ENCODE results near the gene MAD1L1. TPM values are rescaled to one million over a fixed set of nuclear protein-coding genes. Genes with fewer than 3 reads are reported as not detected.
A peak's percentile ranks its signal among the peaks of the same experiment; 100 is the strongest.

MAD1L1 gene
- total and polyA plus RNA-seq, 2 of the 13 experiments (the other 11 are each of a cell fraction or from before 2014, with no cell fraction given) = 17.4 to 64.7 TPM

GRCh38 chr7:2033586-2034135, 199.1 kb downstream of the MAD1L1 start:
- DNase-seq (ENCODE audit: low spot score) = no peak
- no peak for FAIRE-seq

GRCh38 chr7:2032876-2033407, 199.8 kb downstream of the MAD1L1 start:
- FAIRE-seq = no peak
- no peak for DNase-seq (ENCODE audit: low spot score)
- POLR2A ChIA-PET = no interaction called here
- Histone ChIP-seq H3K9me3 (ENCODE audit: low read length) (peaks cover 16% of the 10 kb centered on the region), H3K79me2 (ENCODE audit: insufficient read depth, low read length) (no peaks in the 10 kb centered on the region), H4K20me1 (ENCODE audit: insufficient read depth, low read length) (no peaks in the 10 kb centered on the region), H3K4me3 (replicated peaks in 1 of 3; ENCODE audit: insufficient read depth in 1 of 3, low read depth in 2 of 3, low read length in 3 of 3) (no peak overlapping the region), H3K4me1 (ENCODE audit: insufficient read depth, low read length) (peaks cover 19% of the 10 kb centered on the region), H3K9ac (ENCODE audit: insufficient read depth, low read depth, low read length) (no peak overlapping the region), H3K4me2 (ENCODE audit: low read depth, low read length) (no peak overlapping the region), H3K27me3 (ENCODE audit: control insufficient read depth in 1 of 2, insufficient read depth in 2 of 2, low read length in 2 of 2) (no peaks in the 10 kb centered on the region), H2AFZ (ENCODE audit: low read length) (no peak overlapping the region), H3K36me3 (replicated peaks in 1 of 2; ENCODE audit: control insufficient read depth in 1 of 2, insufficient read depth in 2 of 2, low read length in 2 of 2) (no peaks in the 10 kb centered on the region), H3K27ac (ENCODE audit: extremely low read length, insufficient read depth, low read length) (no peak overlapping the region)
- CTCF ChIA-PET (ENCODE audit: low intra/inter-chr PET ratio, low total read pairs) = no interaction called here
- ATAC-seq = no peak
- WGBS (ENCODE audit: low lambda C conversion rate) = 98% methylated on average over 14 of the region's 19 CpGs
- in situ Hi-C loops (cut with HindIII; ENCODE audit: extremely low pct_ligation_motif_present, low pct_unique_long_range_greater_than_20kb) = no loop called here
- no TSS peak for BruUV-seq (replicated peaks)
- intact Hi-C loops (cut with micrococcal nuclease; ENCODE audit: unreplicated experiment) = no loop called here
- TF ChIP-seq ZNF234 (CRISPR knock-in tag; conservative IDR thresholded peaks at IDR 0.05) (no peak), KDM4B (CRISPR knock-in tag; IDR thresholded peaks at IDR 0.05) (no peak), ZNF7 (CRISPR knock-in tag; IDR thresholded peaks at IDR 0.05) (no peak), NFE2L1 (CRISPR knock-in tag; IDR thresholded peaks at IDR 0.05; ENCODE audit: borderline replicate concordance) (no peak), NR2F1 (CRISPR knock-in tag; IDR thresholded peaks at IDR 0.05) (no peak), PAXIP1 (CRISPR knock-in tag; conservative IDR thresholded peaks at IDR 0.05) (no peak), ZNF431 (CRISPR knock-in tag; IDR thresholded peaks at IDR 0.05; ENCODE audit: borderline replicate concordance, low read depth) (no peak), ZSCAN22 (CRISPR knock-in tag; IDR thresholded peaks at IDR 0.05) (no peak), CBX2 (IDR thresholded peaks at IDR 0.05; ENCODE audit: low read depth, low read length) (no peak), CBX2 (CRISPR knock-in tag; IDR thresholded peaks at IDR 0.05; ENCODE audit: low read depth) (no peak), MATR3 (CRISPR knock-in tag; IDR thresholded peaks at IDR 0.05) (no peak)

More at GRCh38 chr7:2033586-2034135, 199.1 kb downstream of the MAD1L1 start:
- Histone ChIP-seq H3K79me2 (ENCODE audit: insufficient read depth, low read length) (no peaks in the 10 kb centered on the region), H2AFZ (ENCODE audit: low read length) (no peak overlapping the region), H3K9me3 (ENCODE audit: low read length) (peaks cover 11% of the 10 kb centered on the region), H3K4me2 (ENCODE audit: low read depth, low read length) (no peak overlapping the region), H3K27ac (ENCODE audit: extremely low read length, insufficient read depth, low read length) (no peak overlapping the region), H3K4me1 (ENCODE audit: insufficient read depth, low read length) (peaks cover 15% of the 10 kb centered on the region), H3K9ac (ENCODE audit: insufficient read depth, low read depth, low read length) (no peak overlapping the region), H4K20me1 (ENCODE audit: insufficient read depth, low read length) (no peaks in the 10 kb centered on the region), H3K36me3 (replicated peaks in 1 of 2; ENCODE audit: control insufficient read depth in 1 of 2, insufficient read depth in 2 of 2, low read length in 2 of 2) (no peaks in the 10 kb centered on the region), H3K4me3 (replicated peaks in 1 of 3; ENCODE audit: insufficient read depth in 1 of 3, low read depth in 2 of 3, low read length in 3 of 3) (no peak overlapping the region), H3K27me3 (ENCODE audit: control insufficient read depth in 1 of 2, insufficient read depth in 2 of 2, low read length in 2 of 2) (no peaks in the 10 kb centered on the region)
- TF ChIP-seq ZNF121 (CRISPR knock-in tag; IDR thresholded peaks at IDR 0.05) (peak; percentile 63; the same call in 1 of the 2 replicates), MYPOP (CRISPR knock-in tag; IDR thresholded peaks at IDR 0.05) (no peak)
- CTCF ChIA-PET (ENCODE audit: low intra/inter-chr PET ratio, low total read pairs) = no interaction called here
- BruUV-seq (replicated peaks) = no TSS peak
- intact Hi-C loops (cut with micrococcal nuclease; ENCODE audit: unreplicated experiment) = no loop called here
- in situ Hi-C loops (cut with HindIII; ENCODE audit: extremely low pct_ligation_motif_present, low pct_unique_long_range_greater_than_20kb) = no loop called here
- POLR2A ChIA-PET = no interaction called here
- ATAC-seq = no peak
- WGBS (ENCODE audit: low lambda C conversion rate) = 97% methylated on average over 13 of the region's 13 CpGs

Measured in HepG2 (cell line).